Measurements from ENCODE around the gene CPNE1. TPM values are rescaled to one million over a fixed set of nuclear protein-coding genes. Genes with fewer than 3 reads are reported as not detected.
"Not testable (repeated sequence)": the region's sequence is repeated elsewhere in the genome, so short reads cannot be mapped to it uniquely, and the experiment has no call there.

CPNE1 gene
- total RNA-seq, 1 donor from 2014 or later, result 278 TPM

DNA sequence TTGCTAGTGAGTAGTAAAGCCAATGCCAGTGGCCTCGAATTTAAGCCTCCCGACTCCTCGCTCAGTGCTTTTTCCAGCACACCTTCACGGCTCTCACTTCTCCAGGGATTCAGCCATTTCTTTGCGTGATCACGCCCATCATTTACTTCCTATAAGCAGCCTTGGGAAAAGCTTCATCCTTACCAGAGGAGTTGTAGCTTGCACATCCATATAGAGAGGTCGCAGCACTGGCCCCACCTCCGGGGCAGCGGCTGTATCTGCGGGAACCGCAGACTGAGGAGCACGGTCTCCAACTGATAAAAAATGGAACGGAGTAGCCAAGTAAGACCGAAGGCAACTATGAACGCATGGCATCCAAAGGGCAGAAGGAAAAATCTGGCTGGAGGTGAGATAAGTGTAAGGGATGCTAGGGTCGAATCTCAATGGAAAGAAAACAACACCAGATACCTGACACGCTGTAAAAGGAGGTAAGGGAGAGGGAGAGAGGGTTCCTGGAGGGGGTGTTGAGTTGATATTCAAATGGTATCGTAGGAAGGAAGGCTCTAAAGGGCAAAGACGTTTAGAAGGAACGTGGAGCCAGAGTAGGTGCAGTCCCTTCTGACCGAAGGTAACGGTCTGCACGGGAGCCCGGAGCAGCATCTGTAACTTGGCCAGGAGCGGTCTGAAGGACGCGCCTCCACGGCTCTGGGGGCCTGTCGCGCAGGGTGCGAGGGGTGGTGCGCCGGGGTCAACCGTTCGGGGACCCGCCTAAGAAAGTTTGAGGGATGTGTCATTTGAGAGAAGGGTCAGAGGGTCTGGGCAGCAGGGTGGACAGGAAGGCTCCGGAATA lies 33.8 kb upstream of the CPNE1 start:
- intact Hi-C loops (cut with micrococcal nuclease), result loop anchor here (1.0 to 2.0 kb wide), 4 partner anchors 34 to 244 kb away; partner anchors contain the start of genes CEP250, CPNE1, RBM12 and RBM39

DNA sequence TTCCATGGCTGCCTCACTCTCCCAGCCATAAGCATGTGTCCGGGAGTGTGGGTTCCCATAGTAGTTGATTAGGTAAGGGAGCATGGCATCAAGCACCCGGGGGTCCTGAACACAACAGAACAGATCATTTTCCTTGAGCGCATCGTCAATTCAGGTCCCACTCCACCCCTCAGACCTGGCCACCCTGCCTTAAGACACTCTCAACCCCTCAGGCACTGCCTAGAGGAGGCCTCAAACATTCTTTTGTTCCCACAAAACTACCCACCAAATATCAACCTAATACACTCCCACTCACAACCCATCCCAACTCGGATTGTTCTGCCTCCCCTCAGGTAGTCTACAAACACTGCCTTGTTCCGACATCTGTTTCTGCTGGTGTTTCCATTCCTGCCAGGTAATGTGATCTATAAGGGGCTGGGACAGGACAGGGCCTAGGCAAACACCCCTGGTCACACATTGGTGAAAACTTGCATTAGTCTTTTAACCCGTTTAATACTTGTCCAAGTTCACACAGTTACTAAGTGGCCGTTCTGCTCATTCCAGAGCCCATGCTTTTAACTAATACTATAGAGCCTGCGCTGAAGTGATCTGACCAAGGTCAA lies 33.1 kb upstream of the CPNE1 start:
- intact Hi-C loops (cut with micrococcal nuclease), result loop anchor here (2.0 kb wide), 2 partner anchors 45 to 243 kb away; partner anchors contain the start of genes CEP250 and RBM39

DNA sequence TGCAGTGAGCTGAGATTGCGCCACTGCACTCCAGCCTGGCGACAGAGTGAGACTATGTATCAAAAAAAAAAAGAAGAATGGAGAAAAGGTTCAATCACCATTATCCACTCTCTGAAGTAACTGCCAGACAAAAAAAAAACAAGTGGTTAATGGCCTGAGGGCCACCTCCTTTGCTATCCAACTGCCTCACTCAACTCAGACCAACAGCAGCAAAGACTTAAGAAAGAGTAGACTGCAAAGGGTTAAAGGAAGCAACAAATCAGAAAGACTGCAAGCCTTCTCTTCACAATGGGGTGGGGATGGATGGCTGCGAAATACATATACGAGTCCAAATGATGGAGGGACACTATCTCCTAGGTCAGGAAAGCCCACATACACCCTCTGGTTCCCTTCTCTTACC lies 31.3 kb upstream of the CPNE1 start:
- intact Hi-C loops (cut with micrococcal nuclease), result no loop called here

DNA sequence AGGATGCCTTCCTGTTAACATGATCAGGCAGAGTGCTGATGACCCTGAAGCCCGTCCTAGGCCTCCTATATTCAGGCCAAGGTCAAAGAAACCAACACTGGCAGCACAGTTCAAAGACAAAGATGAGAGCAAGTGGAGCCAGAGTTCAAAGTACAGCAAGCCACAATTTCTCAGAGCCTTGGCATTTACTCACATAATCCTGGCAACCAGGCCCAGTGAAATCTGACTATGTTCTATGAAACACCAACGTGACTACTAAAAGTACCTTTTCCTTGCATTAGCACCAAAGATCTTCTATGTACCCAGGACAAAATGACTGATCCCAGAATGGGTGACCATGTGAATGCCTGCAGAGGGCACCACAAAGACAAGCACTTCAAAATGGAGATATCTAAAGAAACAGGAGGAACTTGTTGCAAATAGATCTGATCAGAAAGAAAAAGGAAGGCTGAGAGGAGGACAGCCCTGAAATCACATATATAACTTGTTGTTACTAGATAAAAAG lies 30.6 kb upstream of the CPNE1 start:
- intact Hi-C loops (cut with micrococcal nuclease), result no loop called here

GRCh38 chr20:35690265-35690664 lies 25.6 kb upstream of the CPNE1 start:
- intact Hi-C loops (cut with micrococcal nuclease), result no loop called here

- intact Hi-C loops (cut with micrococcal nuclease), result not testable (repeated sequence)
These were observed 22.2 kb upstream of the CPNE1 start for GRCh38 chr20:35686872-35687271.

- intact Hi-C loops (cut with micrococcal nuclease), result not testable (repeated sequence)
These were observed 20.7 kb upstream of the CPNE1 start for GRCh38 chr20:35685368-35685767.

- intact Hi-C loops (cut with micrococcal nuclease), result no loop called here
These were observed 17.3 kb upstream of the CPNE1 start for GRCh38 chr20:35681960-35682359.

- intact Hi-C loops (cut with micrococcal nuclease), result no loop called here
These were observed 15.9 kb upstream of the CPNE1 start for GRCh38 chr20:35680452-35681183.

DNA sequence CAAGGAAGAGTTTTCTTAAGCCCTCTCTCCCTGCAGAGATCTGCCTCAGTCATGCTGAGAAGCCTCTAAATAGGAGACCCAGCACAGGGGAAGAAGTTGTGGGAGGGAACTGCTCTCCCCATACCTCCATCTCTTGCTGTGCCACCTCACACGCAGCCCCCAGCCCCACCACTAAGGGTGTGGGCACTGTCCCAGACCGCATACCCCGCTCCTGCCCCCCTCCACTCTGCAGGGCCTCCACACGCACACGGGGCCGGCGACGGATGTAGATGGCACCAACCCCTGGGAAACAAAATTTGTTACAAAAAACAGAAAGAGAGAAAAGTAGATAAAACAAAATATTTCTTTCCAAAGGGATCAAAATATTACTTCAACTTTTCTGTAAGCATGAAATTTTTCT lies 10.2 kb upstream of the CPNE1 start:
- intact Hi-C loops (cut with micrococcal nuclease), result no loop called here

DNA sequence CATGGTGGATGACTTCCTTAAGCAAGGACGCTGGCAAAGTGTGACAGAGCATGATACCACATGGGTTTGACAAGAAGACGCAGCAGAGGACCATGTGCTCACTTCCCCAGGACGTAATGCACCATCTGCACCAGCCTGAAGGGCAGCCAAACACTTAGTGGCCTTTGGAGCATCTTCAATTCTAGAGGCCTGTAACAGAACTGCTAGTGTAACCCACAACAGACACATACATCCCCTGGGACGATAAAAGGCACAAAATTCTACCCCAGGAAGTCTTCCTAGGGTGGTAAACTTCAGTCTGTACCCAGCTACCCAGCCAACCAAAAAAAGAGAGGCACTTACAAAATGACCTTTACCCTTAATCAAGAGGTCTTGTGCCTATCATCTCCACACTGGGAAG lies 9.2 kb upstream of the CPNE1 start:
- intact Hi-C loops (cut with micrococcal nuclease), result no loop called here

- intact Hi-C loops (cut with micrococcal nuclease), result no loop called here
These were observed 5.0 kb upstream of the CPNE1 start for GRCh38 chr20:35669681-35670080.

- intact Hi-C loops (cut with micrococcal nuclease), result no loop called here
These were observed 4.5 kb upstream of the CPNE1 start for GRCh38 chr20:35669221-35669620.

- intact Hi-C loops (cut with micrococcal nuclease), result loop anchor here (1.0 to 2.0 kb wide), 2 partner anchors 125 to 289 kb away; partner anchors contain the start of gene SCAND1
These were observed 1.2 kb upstream of the CPNE1 start for GRCh38 chr20:35665949-35666288.

GRCh38 chr20:35663516-35664465 lies 909 bp downstream of the CPNE1 start:
- intact Hi-C loops (cut with micrococcal nuclease), result loop anchor here (1.0 to 2.0 kb wide), 5 partner anchors 36 to 291 kb away; partner anchors contain the start of genes NFS1, RBM39, ROMO1 and SCAND1

GRCh38 chr20:35662551-35662950 lies 2.1 kb downstream of the CPNE1 start:
- intact Hi-C loops (cut with micrococcal nuclease), result no loop called here

DNA sequence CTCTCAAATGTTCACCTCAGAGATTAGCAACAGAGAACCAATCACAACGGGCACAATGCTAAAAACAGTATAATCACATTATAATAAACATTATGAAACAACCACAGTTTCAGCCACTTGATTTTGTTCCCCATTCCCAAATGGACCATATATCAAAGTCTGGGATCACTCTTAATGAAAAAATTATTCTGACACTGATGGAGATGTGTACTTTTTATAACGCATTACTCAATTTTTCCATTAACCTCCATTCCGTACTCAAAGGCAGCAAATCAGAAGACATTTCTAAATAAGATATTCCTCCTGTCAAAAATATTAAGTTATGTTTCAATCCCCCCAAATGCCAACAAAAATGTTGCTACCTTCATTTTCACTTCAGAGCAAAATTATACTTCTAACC lies 2.8 kb downstream of the CPNE1 start:
- intact Hi-C loops (cut with micrococcal nuclease), result no loop called here

GRCh38 chr20:35661053-35661452 lies 3.6 kb downstream of the CPNE1 start:
- intact Hi-C loops (cut with micrococcal nuclease), result no loop called here

GRCh38 chr20:35660122-35660937 lies 4.4 kb downstream of the CPNE1 start:
- intact Hi-C loops (cut with micrococcal nuclease), result no loop called here

GRCh38 chr20:35657271-35657670 lies 7.4 kb downstream of the CPNE1 start:
- intact Hi-C loops (cut with micrococcal nuclease), result no loop called here

All from T-helper 2 cell treated with Interferon-gamma antibody and Interleukin-4, amounts not matched to agents 100 ng/mL and 5 ng/mL, for 36 hours (primary cell).